B cell (primary cell): ENCODE results near the gene TPP1. TPM values are rescaled to one million over a fixed set of nuclear protein-coding genes. Genes with fewer than 3 reads are reported as not detected.

Experiments used
- ATAC-seq: fragments of 200-7000 bp; cut with Tn5 transposase; one replicate; pipeline ENCODE4 v1.10.0; 2021; ENCODE audit warnings: low read depth, mild to moderate bottlenecking, moderate number of reproducible peaks, moderate library complexity
- CTCF ChIA-PET: fragments of 350-600 bp; sonication (Branson Sonifier 250); formaldehyde crosslinking; loops from one replicate; lab custom pipeline; 2021; ENCODE audit warnings: antibody characterized with exemption, inconsistent platforms; lab: Charles Lee
- POLR2A ChIA-PET: fragments of 350-600 bp; sonication (Branson Sonifier 250); formaldehyde crosslinking; loops from one replicate; lab custom pipeline; 2021; ENCODE audit warnings: antibody characterized with exemption; lab: Charles Lee
- DNase-seq: peaks from one replicate; pipeline ENCODE4 v3.0.0; 2013
- H2AFZ ChIP-seq: 2 replicates; pipeline ENCODE4 v1.6.1; 2012; ENCODE audit warnings: mild to moderate bottlenecking, low read depth, low read length; ENCODE audit not compliant: insufficient read depth, poor library complexity, severe bottlenecking
- H3K27ac ChIP-seq, 2 donors: 1 replicate in 1 of 2; 2 replicates in 1 of 2; pipeline ENCODE4 v1.5.1; 2012 to 2013; ENCODE audit warnings: low read length in 2 of 2, mild to moderate bottlenecking in 2 of 2, moderate library complexity in 1 of 2
- H3K27me3 ChIP-seq, 4 experiments: fragments of 200-600 bp in 1 of 4; sonication (generic) in 1 of 4; replicated peaks in 1 of 4; 1 replicate in 2 of 4; 2 replicates in 2 of 4; pipeline versions ENCODE4 v1.6.1 to v1.7.0; 2013 to 2016; ENCODE audit warnings: low read length in 3 of 4, mild to moderate bottlenecking in 2 of 4, mixed read lengths in 1 of 4, moderate library complexity in 1 of 4; ENCODE audit not compliant: insufficient read depth in 4 of 4, control insufficient read depth in 3 of 4; ENCODE audit errors: control extremely low read depth in 1 of 4
- H3K36me3 ChIP-seq, 2 experiments: replicated peaks in 1 of 2; 1 replicate in 1 of 2; 2 replicates in 1 of 2; pipeline versions ENCODE4 v1.6.1 to v1.7.1; 2013; ENCODE audit warnings: low read length in 1 of 2; ENCODE audit not compliant: insufficient read depth in 2 of 2, control insufficient read depth in 1 of 2; ENCODE audit errors: control extremely low read depth in 1 of 2, extremely low read depth in 1 of 2
- H3K4me1 ChIP-seq, 2 donors: fragments of 200-600 bp in 1 of 2; sonication (generic) in 1 of 2; 1 replicate in 1 of 2; 2 replicates in 1 of 2; pipeline versions ENCODE4 v1.5.1 to v1.6.1; 2013 to 2017; ENCODE audit warnings: low read length in 2 of 2; ENCODE audit not compliant: control insufficient read depth in 2 of 2, insufficient read depth in 2 of 2
- H3K4me2 ChIP-seq: replicated peaks from 2 replicates; pipeline ENCODE3; 2012; ENCODE audit warnings: mild to moderate bottlenecking, low read depth, low read length; ENCODE audit not compliant: poor library complexity, severe bottlenecking
- H3K4me3 ChIP-seq, 5 experiments: fragments of 200-600 bp in 1 of 5; sonication (generic) in 1 of 5; 1 replicate in 3 of 5; 2 replicates in 2 of 5; pipeline versions ENCODE4 v1.5.1 to v1.7.0; 2011 to 2016; ENCODE audit warnings: low read length in 4 of 5, mild to moderate bottlenecking in 4 of 5, low read depth in 2 of 5, control low read depth in 1 of 5, moderate library complexity in 1 of 5; ENCODE audit not compliant: insufficient read depth in 1 of 5; ENCODE audit errors: control extremely low read depth in 1 of 5, extremely low read depth in 1 of 5
- H3K79me2 ChIP-seq: fragments of 200-600 bp; sonication (generic); one replicate; pipeline ENCODE4 v1.6.0; 2016; ENCODE audit warnings: low read length; ENCODE audit not compliant: control insufficient read depth, insufficient read depth
- H3K9ac ChIP-seq: fragments of 200-600 bp; sonication (generic); 2 replicates; pipeline ENCODE4 v1.6.1; 2017; ENCODE audit warnings: mild to moderate bottlenecking, low read length, moderate library complexity
- H3K9me3 ChIP-seq, 3 donors: one replicate each; pipeline versions ENCODE4 v1.6.1 to v1.7.1; 2013; ENCODE audit warnings: low read length in 2 of 3; ENCODE audit not compliant: control insufficient read depth in 2 of 3, insufficient read depth in 1 of 3; ENCODE audit errors: control extremely low read depth in 1 of 3
- H4K20me1 ChIP-seq: 2 replicates; pipeline ENCODE4 v1.6.0; 2012; ENCODE audit warnings: mild to moderate bottlenecking, low read length; ENCODE audit not compliant: insufficient read depth, control insufficient read depth, poor library complexity, severe bottlenecking
- H3K27ac Mint-ChIP-seq: one replicate; pipeline ENCODE4 v1.8.0; 2021; ENCODE audit warnings: mixed read lengths
- H3K27me3 Mint-ChIP-seq: one replicate; pipeline ENCODE4 v1.8.0; 2021; ENCODE audit warnings: mixed read lengths
- H3K4me1 Mint-ChIP-seq: one replicate; pipeline ENCODE4 v1.8.0; 2021; ENCODE audit warnings: mixed read lengths
- H3K4me3 Mint-ChIP-seq: one replicate; pipeline ENCODE4 v1.8.0; 2021; ENCODE audit warnings: mixed read lengths
- H3K9me3 Mint-ChIP-seq: one replicate; pipeline ENCODE4 v1.8.0; 2022; ENCODE audit warnings: mixed read lengths; ENCODE audit not compliant: insufficient read depth
- CTCF ChIP-seq: fragments of 200-600 bp; IDR thresholded peaks from one replicate; pipeline ENCODE4 v1.8.0; 2022; ENCODE audit warnings: antibody characterized with exemption, mild to moderate bottlenecking
- EZH2 ChIP-seq: IDR thresholded peaks from 2 replicates; pipeline ENCODE4 v1.6.1; 2012; ENCODE audit warnings: borderline replicate concordance, low read depth, mild to moderate bottlenecking, moderate library complexity, low read length; ENCODE audit not compliant: insufficient read depth, poor library complexity, severe bottlenecking
- WGBS: methylation state at CpG from one replicate; pipeline ENCODE4 v1.1.5; 2013; ENCODE audit warnings: missing lambda C conversion rate; ENCODE audit not compliant: insufficient coverage; 5-methylcytosine and 5-hydroxymethylcytosine counted together
- intact Hi-C: fragments of 100-400 bp; cut with micrococcal nuclease; formaldehyde crosslinking; loops from one replicate; pipeline ENCODE4 v1.10.0; 2022
- polyA plus RNA-seq: library from polyadenylated mRNA; depleted of rRNA; stranded (reverse); fragments of >200 nt; gene quantifications from 2 replicates; pipeline ENCODE4 v1.2.3, GENCODE V29; 2012
- total RNA-seq, 2 donors: library from RNA; stranded (reverse); fragments of 120-200 nt in 1 of 2; gene quantifications; 1 replicate in 1 of 2; 2 replicates in 1 of 2; pipeline versions ENCODE4 v1.2.3 to v1.2.4, GENCODE V29; 2013 to 2022

The TPP1 gene
- total and polyA plus RNA-seq, 2 donors (not counting 1 experiment from before 2014, with no cell fraction given), result 133 to 191 TPM

DNA sequence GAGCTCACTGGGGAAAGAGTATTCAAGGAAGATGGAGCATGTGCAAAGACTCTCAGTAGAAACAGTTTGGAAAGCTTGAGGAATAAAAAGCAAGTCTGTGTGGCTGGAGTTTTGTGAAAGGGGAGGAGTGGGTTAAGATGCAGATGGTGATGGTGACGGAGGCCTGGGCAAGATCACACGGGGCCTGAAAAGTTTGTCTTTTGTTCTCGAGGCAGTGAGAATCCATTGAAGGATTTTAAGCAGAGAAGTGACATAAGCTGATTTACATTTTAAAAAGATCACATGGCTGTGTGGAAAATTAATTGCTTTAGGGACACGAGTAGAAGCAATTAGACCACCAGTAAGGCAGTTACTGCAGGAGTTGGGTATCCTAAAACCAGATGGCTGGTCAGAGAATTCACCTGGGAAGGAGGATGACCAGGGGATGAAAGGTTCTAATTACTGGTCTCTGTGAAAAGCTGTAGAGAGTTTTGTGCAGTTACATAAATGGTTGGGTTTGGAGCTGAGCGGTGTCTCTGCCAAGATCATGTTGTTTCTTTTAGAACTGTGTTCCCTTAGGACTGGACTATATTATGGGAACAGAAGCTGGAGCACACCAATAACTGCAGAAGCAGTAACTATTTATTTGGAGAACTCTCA lies 22.9 kb downstream of the TPP1 start:
- no peak overlapping the region for H3K4me3 ChIP-seq
- no peak overlapping the region for H3K27ac ChIP-seq
- H3K4me2 ChIP-seq, result no peak overlapping the region
- Mint-ChIP-seq H3K27me3 (no peaks in the 10 kb centered on the region), H3K27ac (no peak overlapping the region), H3K4me3 (no peak overlapping the region), H3K4me1 (peaks cover 19% of the 10 kb centered on the region), H3K9me3 (no peaks in the 10 kb centered on the region)
- peaks cover 22% of the 10 kb centered on the region for H4K20me1 ChIP-seq
- WGBS, result 96% methylated on average over 5 of the region's 5 CpGs
- no peak overlapping the region for H3K9ac ChIP-seq
- peaks cover 4 to 63% of the 10 kb centered on the region in 2 experiments for H3K36me3 ChIP-seq
- no peaks in the 10 kb centered on the region for H3K27me3 ChIP-seq
- TF ChIP-seq EZH2 (no peak), CTCF (no peak)
- ChIA-PET CTCF (interaction anchor here (1.4 kb wide), 1 partner anchor 65 kb away, joined by 4 read pairs; no protein-coding TSS in a partner anchor), POLR2A (no interaction called here)
- peaks cover 38% of the 10 kb centered on the region for H3K79me2 ChIP-seq
- intact Hi-C loops, result no loop called here
- DNase-seq, result no peak
- no peak for ATAC-seq
- no peak overlapping the region for H2AFZ ChIP-seq
- no peaks in the 10 kb centered on the region for H3K4me1 ChIP-seq
- no peaks in the 10 kb centered on the region for H3K9me3 ChIP-seq

DNA sequence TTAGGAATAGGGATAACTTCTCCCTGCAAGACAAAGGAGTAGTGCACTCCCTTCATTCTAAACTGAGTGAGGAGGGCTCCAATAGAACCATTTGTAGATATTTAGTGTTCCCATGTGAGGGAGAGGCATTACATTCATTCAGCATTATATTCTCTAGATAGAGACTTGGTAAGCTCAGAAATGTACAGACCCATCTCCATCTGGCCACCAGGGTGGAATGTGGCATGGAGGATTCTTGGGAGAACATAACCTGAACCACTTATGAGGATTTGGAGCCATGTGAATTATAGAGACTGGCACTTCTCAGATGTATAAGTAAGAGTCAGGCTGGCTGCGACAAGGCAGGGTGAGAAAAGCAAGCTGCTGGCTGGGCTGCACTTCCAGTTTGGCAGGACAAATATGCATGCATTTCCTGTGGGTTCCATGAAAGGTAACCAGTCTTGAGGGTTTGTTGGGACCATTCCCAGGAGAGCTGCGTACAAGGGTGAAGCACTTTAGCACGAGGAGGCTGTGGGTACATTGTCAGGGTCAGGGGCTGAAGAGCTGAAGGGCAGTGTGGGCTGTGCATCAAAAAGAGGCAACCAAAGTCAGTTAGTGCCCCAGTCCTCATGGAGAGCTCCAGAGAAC lies 25.0 kb downstream of the TPP1 start:
- ChIA-PET CTCF (interaction anchor here (0.9 to 1.0 kb wide), 2 partner anchors 8 to 112 kb away, joined by 3 read pairs; no protein-coding TSS in a partner anchor), POLR2A (no interaction called here)
- ATAC-seq (no peak), DNase-seq (no peak)
- no peaks in the 10 kb centered on the region for H3K9me3 ChIP-seq
- 79% methylated on average over 3 of the region's 3 CpGs for WGBS
- intact Hi-C loops, result no loop called here
- H3K27me3 Mint-ChIP-seq, result no peaks in the 10 kb centered on the region
- H3K27ac ChIP-seq, result no peak overlapping the region
- no peaks in the 10 kb centered on the region for H3K4me1 ChIP-seq
- peaks cover 6 to 42% of the 10 kb centered on the region in 2 experiments for H3K36me3 ChIP-seq
- H3K27me3 ChIP-seq, result no peaks in the 10 kb centered on the region
- H3K27ac Mint-ChIP-seq, result no peak overlapping the region
- TF ChIP-seq CTCF (no peak), EZH2 (no peak)
- no peak overlapping the region for H3K4me3 ChIP-seq
- H3K4me1 Mint-ChIP-seq, result peaks cover 13% of the 10 kb centered on the region
- H3K4me2 ChIP-seq, result no peak overlapping the region
- H3K9me3 Mint-ChIP-seq, result no peaks in the 10 kb centered on the region
- H4K20me1 ChIP-seq, result peaks cover 11% of the 10 kb centered on the region
- H3K4me3 Mint-ChIP-seq, result no peak overlapping the region
- peaks cover 17% of the 10 kb centered on the region for H3K79me2 ChIP-seq
- H3K9ac ChIP-seq, result no peak overlapping the region
- no peak overlapping the region for H2AFZ ChIP-seq
